GM18909 (cell line): ENCODE data around the gene HCRTR1.

ENCODE experiments used
- ATAC-seq: cut with Tn5 transposase; IDR thresholded peaks from one replicate; pipeline ENCODE4 v1.9.1; 2021; ENCODE audit warnings: mild to moderate bottlenecking; ENCODE audit not compliant: unreplicated experiment, poor library complexity

HCRTR1 gene

GRCh38 chr1:31617218-31617915 lies at the start of gene HCRTR1:
TSS of gene HCRTR1 (plus strand) at chr1:31617689. CDS start at chr1:31619193, 1,504 bp downstream.
- no peak for ATAC-seq

- ATAC-seq = no peak
Observed at GRCh38 chr1:31567956-31568570, 49.4 kb upstream of the HCRTR1 start.

GRCh38 chr1:31568895-31569595 lies 48.4 kb upstream of the HCRTR1 start:
- ATAC-seq = no peak

- no peak for ATAC-seq
Observed at GRCh38 chr1:31569596-31570173, 47.8 kb upstream of the HCRTR1 start.

- ATAC-seq = no peak
Observed at GRCh38 chr1:31570228-31570627, 47.3 kb upstream of the HCRTR1 start.

GRCh38 chr1:31570906-31571305 lies 46.6 kb upstream of the HCRTR1 start:
- ATAC-seq = no peak

- no peak for ATAC-seq
Observed at GRCh38 chr1:31571340-31572295, 45.9 kb upstream of the HCRTR1 start.

GRCh38 chr1:31572323-31573104 lies 45.0 kb upstream of the HCRTR1 start:
- ATAC-seq = no peak

GRCh38 chr1:31573261-31573660 lies 44.2 kb upstream of the HCRTR1 start:
- no peak for ATAC-seq

GRCh38 chr1:31574749-31575368 lies 42.6 kb upstream of the HCRTR1 start:
- no peak for ATAC-seq

- no peak for ATAC-seq
Observed at GRCh38 chr1:31575369-31576140, 41.9 kb upstream of the HCRTR1 start.

GRCh38 chr1:31576201-31576669 lies 41.3 kb upstream of the HCRTR1 start, which contains the start of gene TINAGL1:
TSS of gene TINAGL1 (plus strand) at chr1:31576515. CDS start at chr1:31577149, 634 bp downstream.
- no peak for ATAC-seq

- ATAC-seq = no peak
Observed at GRCh38 chr1:31576743-31577455, 40.6 kb upstream of the HCRTR1 start.

GRCh38 chr1:31577515-31578192 lies 39.8 kb upstream of the HCRTR1 start:
- no peak for ATAC-seq

GRCh38 chr1:31579374-31579773 lies 38.1 kb upstream of the HCRTR1 start:
- ATAC-seq = no peak

GRCh38 chr1:31580513-31580870 lies 37.0 kb upstream of the HCRTR1 start:
- ATAC-seq = no peak
